HG02678 (cell line): ENCODE data around the gene ANKRD33.
"Not testable (repeated sequence)": the region's sequence is repeated elsewhere in the genome, so short reads cannot be mapped to it uniquely, and the experiment has no call there.

Source experiments
- ATAC-seq: cut with Tn5 transposase; IDR thresholded peaks from one replicate; pipeline ENCODE4 v1.9.1; 2021; ENCODE audit warnings: mild to moderate bottlenecking, moderate library complexity; ENCODE audit not compliant: unreplicated experiment

The ANKRD33 gene

GRCh38 chr12:51873251-51873994, 14.5 kb upstream of the ANKRD33 start:
- no peak for ATAC-seq

DNA sequence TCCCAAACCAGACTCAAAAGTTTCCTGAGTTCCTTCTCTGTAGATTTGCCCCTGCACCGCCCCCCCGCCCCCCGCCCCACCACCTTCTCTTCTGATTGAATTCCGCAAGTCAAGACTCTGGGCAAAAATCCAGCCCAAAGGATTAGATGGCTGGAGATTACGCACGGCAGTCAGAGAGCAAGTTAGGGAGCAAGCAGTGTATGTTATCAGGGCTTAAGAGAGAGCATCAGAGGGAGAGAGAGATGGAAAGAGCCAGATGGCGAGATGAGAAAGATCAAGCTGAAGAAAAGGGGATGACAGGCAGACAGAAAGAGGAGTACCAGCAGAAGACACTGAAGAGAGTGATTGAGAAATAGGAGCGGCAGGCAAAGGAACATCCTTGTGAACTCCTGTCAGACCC, 13.9 kb upstream of the ANKRD33 start:
- no peak for ATAC-seq

DNA sequence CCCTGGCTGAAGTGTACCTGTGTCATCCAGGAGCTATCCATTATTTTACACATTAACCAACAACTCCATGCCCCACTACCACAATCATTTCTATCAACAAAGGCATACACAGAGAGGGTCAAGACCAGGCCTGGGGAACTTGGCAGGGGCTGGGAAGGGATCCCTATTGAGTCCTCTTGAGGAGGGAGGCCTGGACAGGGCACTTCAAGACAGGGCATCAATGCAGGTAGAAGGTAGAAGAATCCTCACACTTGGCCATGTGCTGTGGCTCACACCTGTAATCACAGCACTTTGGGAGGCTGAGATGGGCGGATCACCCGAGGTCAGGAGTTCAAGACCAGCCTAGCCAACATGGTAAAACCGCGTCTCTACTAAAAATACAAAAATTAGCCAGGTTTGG, 13.4 kb upstream of the ANKRD33 start:
- ATAC-seq: no peak

GRCh38 chr12:51879102-51879501, 8.8 kb upstream of the ANKRD33 start:
- ATAC-seq: no peak

DNA sequence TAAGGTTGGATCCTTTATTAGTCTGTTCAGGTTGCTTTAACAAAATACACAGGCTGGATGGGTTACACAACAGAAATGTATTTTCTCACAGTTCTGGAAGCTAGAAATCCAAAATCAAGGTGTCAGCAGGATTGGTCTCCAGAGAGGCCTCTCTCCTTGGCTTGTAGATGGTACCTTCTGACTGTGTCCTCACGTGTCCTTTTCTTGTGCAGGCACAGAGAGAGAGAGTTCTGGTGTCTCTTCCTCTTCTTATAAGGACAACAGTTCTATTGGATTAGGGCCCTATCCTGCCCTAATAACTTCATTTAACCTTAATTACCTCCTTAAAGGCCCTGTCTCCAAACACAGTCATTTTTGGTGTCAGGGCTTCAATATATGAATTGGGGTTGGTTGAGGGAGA, 4.6 kb upstream of the ANKRD33 start:
- ATAC-seq: no peak

GRCh38 chr12:51883998-51884675, 3.8 kb upstream of the ANKRD33 start:
- ATAC-seq: no peak

DNA sequence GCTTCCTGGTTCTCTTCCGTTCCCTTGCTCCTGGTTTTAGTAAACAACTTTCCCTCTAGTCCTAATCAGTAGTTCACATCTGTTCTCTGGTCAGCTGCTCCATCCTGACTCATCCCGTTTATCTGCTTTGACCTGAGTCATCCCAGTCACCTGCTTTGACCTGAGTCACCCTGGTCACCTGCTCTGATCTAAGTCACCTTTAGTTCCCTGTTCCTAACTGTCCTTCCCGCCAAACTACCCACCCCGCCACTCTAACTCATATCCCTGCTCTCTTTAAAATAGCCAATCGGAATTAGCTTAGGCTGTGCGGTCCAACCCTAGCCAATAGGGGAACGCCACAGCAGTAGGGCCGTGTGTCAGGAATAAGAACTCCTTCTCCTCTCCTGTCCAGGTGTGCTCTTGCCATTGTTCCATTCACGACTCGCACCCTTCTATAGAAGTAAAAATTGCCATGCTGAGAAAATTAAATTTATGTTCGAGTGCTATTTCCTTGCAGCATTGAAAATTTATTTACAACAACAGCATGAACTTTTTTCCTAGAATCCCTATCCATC, 3.1 kb upstream of the ANKRD33 start:
- no peak for ATAC-seq

DNA sequence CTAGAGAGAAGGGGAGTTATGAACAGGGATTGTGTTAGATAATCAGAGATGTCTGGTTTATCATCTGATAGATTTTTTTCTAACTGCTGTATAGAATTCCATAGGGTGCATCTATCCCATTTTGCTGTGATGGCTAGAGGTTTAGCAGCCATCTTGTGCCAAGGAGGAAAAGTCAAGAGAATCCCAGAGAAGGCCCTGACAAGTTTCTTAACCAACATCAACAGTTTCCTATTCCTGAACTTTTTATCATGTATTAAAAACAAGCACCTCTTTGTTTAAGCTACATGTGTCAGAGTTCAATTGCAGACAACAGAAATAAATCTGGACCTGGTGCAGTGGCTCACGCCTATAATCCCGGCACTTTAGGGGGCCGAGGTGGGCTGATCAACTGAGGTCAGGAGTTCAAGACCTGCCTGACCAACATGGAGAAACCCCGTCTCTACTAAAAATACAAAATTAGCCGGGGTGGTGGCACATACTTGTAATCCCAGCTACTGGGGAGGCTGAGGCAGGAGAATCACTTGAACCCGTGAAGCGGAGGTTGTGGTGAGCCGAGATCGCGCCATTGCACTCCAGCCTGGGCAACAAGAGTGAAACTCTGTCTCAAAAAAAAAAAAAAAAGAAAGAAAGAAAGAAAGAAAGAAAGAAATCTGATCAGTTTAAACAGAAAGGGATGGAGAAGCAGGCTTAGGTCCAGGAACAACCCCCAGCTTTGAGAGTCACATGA, 2.4 kb upstream of the ANKRD33 start:
- not testable (repeated sequence) for ATAC-seq

DNA sequence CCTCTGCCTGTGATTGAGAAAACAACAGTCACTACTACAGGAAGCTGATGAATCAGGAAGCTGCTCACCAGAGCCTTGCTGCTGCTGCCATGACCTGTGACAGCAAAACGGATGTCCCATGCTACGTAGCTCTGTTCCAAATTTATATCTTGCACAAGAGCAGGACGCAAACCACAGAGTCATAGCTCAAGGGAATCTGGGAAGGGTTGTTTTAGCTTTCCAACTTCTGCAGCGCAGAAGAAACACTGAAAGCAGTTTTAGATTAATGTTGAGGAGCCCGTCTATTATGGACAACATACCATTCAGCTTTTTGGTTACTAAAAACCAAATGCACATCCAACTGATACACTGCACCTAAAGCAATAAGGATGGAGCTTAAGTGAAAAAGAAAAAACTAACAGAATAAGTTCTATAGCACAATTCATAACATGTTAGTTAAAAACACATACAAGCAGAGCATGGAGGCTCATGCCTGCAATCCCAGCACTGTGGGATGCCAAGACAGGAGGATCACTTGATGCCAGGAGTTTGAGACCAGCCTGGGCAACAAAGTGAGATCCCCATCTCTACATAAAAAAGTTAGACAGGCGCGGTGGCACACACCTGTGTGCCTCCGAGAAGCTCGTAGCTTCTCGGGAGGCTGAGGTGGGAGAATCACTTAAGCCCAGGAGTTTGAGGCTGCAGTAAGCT, 1.7 kb upstream of the ANKRD33 start:
- no peak for ATAC-seq

DNA sequence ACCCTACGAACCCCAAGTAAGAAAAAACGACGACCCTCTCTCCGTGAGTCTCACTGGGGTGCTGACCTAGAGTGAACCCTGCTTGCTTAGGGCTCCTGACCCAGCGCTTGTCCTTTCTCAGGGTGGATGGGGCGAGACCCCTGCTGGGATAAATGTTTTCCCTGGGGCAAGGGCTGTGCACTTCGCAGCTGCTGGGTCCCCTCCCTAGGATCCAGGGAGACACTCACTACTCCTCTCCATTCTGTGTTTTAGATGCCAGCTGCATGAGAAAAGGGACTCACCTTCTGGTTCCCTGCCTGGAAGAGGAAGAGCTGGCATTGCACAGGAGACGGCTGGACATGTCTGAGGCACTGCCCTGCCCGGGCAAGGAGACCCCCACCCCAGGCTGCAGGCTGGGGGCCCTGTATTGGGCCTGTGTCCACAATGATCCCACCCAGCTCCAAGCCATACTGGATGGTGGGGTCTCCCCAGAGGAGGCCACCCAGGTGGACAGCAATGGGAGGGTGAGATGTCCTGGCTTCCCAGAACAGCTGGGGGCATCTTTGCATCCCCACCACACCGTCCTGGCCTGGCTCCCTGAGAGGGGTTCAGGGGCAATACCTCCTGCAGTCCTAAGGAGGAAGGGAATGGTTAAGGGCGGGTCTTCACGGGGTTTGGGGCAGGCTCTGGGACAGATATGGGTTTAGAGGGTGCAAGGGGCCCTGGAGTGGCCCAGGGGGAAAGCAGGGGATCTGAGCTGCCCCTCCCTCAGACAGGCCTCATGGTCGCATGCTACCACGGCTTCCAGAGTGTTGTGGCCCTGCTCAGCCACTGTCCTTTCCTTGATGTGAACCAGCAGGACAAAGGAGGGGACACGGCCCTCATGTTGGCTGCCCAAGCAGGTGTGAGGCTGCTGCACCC, 663 bp downstream of the ANKRD33 start:
- ATAC-seq: no peak

- ATAC-seq: no peak
Observed at GRCh38 chr12:51889216-51890132, 1.6 kb downstream of the ANKRD33 start.

DNA sequence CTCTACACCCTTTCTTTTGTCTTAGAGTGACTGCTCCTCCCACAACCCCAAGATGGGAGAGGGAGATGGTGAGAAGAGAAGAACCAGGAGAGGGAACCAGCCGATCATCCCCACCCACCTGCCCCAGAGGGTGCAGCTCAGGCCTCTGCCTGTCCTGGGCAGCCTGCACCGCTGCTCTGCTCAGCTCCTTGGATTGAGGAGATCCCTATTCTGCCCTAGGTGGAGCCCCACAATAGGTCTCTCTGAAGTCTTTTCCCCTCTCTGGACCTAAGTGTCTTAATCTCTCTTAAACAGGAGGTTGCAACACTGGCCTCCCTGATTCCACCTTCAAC, 2.2 kb downstream of the ANKRD33 start:
- ATAC-seq: no peak

DNA sequence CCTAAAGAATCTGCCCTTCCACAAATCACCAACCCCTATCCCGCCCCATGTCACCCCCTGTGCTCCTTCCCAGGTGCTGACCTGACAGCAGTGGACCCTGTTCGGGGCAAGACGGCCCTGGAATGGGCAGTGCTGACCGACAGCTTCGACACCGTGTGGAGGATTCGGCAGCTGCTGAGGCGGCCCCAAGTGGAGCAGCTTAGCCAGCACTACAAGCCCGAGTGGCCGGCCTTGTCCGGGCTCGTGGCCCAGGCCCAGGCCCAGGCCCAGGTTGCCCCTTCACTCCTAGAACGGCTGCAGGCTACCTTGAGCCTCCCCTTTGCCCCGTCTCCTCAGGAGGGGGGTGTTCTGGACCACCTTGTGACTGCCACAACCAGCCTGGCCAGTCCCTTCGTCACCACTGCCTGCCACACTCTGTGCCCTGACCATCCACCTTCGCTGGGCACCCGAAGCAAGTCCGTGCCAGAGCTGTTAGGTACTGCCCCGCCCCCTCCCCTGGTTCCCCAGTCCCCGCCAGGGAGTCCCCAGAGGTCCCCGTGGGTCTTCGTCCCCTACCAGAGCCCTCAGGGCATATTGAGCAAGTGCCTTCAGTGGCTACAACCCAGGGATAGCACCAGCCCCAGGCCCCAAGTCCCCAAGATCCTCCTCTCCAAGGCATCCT, 2.7 kb downstream of the ANKRD33 start:
- no peak for ATAC-seq

- no peak for ATAC-seq
Observed at GRCh38 chr12:51891843-51892242, 3.9 kb downstream of the ANKRD33 start.

DNA sequence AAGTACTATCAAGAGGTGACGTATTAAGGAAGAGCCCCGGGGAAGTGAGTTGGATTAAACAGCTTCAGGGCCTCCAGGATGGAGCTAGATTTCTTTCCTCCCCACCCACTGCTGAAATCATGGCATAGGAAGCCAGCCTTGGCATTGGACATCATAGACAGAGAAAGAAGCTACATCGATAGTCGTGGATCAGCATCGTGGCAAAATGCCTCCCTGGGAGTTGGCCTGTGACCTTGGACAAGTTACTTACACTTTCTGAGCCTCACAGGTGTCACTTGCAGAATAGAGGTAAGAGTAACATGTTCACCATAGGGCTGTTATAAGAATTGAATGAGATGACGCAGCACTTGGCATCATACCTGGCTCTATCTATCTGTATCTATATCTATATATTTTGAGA, 5.9 kb downstream of the ANKRD33 start:
- no peak for ATAC-seq

- no peak for ATAC-seq
Observed at GRCh38 chr12:51895378-51896135, 7.7 kb downstream of the ANKRD33 start.

- no peak for ATAC-seq
Observed at GRCh38 chr12:51896236-51896635, 8.3 kb downstream of the ANKRD33 start.

DNA sequence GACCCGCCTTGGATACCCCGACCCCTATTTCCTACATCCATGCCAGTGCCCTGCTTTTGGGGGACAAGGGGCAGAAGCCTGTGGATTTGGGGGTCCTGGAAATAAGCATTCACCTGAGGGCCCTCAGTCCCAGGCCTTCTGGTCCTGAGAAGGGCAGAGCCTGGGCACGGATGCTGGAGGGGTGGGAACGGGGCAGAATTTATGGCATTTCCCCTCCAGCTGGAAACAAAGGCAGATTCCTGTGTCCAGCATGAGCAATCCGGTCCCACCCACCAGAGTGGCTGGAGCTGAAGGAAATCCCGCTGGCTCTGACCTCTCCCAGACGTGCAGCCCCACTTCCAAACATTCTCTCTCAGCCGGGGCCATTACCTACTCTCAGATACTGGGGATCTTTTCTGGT, 9.3 kb downstream of the ANKRD33 start:
- ATAC-seq: no peak
